OCI-LY3 (cell line): Measurements from ENCODE around the gene ACBD6.

ENCODE experiments used
- CTCF ChIP-seq: fragments of 200-600, 300-600 bp; sonication (generic); IDR thresholded peaks from 2 replicates; pipeline ENCODE4 v1.5.1; 2014; ENCODE audit warnings: antibody characterized with exemption, low read length, low read depth
- EZH2phosphoT487 ChIP-seq: fragments of 200-600 bp; shearing (Covaris generic); IDR thresholded peaks from 2 replicates; pipeline ENCODE4 v1.6.1; 2018; ENCODE audit warnings: antibody characterized with exemption, mixed run types, low read depth

GRCh38 chr1:180528868-180529470 lies 26.6 kb upstream of the ACBD6 start:
- TF ChIP-seq CTCF: no peak
- no peak for TF ChIP-seq EZH2phosphoT487
